Upper lobe of left lung (tissue), 4 donors: ENCODE results near the gene PAM.

Experiments
- EP300 ChIP-seq, 4 donors: sonication (generic); formaldehyde crosslinking; IDR thresholded peaks; one replicate each; pipeline ENCODE4 v1.5.1; 2017; ENCODE audit warnings: antibody characterized with exemption in 4 of 4, control low read depth in 2 of 4
- POLR2A ChIP-seq, 4 donors: fragments of 450-650 bp; IDR thresholded peaks; one replicate each; pipeline ENCODE4 v1.5.1; 2016 to 2017; ENCODE audit warnings: antibody characterized with exemption in 4 of 4, mild to moderate bottlenecking in 2 of 4
- POLR2AphosphoS5 ChIP-seq, 2 donors: sonication (generic); formaldehyde crosslinking; IDR thresholded peaks; one replicate each; pipeline ENCODE4 v1.5.1; 2017; ENCODE audit warnings: antibody characterized with exemption in 2 of 2
- TF ChIP-seq, protein P1 (sequence below), 6 experiments: fragments of 450-650 bp in 4 of 6; fragments of 200-600 bp in 2 of 6; sonication (generic) in 2 of 6; IDR thresholded peaks; one replicate each; pipeline ENCODE4 v1.5.1; 2016 to 2019; ENCODE audit warnings: antibody characterized with exemption in 6 of 6

DNA sequence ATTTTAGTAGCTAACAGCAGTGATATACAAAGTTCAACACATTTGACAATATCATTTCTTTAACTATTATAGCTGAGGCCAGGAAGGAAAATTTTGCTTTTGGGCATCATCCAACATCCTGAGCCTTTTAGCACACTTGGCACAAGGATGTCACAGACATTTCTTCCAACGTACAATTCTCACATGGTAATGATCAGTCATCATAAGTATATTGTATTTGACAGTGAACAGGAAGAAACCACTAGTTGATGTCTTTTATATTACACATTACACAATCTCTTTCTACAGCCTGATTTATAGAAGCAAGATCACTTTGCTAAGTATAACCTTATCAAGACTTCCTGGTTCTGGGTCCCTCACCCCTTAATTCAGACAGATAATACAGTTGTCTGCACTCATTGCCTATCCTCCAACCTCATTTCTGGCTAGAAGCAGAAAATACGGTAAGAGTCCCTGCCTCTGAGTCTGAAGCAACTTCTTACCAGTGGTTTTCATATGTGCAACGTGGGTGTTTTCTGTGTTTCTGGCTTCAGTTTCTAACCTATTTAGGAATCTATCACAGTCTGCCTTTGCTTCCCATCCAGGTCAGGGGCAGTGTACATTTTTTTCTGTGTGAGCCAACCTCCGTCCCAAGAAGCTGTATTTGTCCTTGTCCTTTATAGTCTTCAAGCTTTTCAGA is 167.8 kb downstream of the PAM start:
- TF ChIP-seq, protein P1, sequence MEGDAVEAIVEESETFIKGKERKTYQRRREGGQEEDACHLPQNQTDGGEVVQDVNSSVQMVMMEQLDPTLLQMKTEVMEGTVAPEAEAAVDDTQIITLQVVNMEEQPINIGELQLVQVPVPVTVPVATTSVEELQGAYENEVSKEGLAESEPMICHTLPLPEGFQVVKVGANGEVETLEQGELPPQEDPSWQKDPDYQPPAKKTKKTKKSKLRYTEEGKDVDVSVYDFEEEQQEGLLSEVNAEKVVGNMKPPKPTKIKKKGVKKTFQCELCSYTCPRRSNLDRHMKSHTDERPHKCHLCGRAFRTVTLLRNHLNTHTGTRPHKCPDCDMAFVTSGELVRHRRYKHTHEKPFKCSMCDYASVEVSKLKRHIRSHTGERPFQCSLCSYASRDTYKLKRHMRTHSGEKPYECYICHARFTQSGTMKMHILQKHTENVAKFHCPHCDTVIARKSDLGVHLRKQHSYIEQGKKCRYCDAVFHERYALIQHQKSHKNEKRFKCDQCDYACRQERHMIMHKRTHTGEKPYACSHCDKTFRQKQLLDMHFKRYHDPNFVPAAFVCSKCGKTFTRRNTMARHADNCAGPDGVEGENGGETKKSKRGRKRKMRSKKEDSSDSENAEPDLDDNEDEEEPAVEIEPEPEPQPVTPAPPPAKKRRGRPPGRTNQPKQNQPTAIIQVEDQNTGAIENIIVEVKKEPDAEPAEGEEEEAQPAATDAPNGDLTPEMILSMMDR (IDR thresholded peaks at IDR 0.05) = no peak
- TF ChIP-seq POLR2A (IDR thresholded peaks at IDR 0.05) = no peak
- no peak for TF ChIP-seq POLR2AphosphoS5 (IDR thresholded peaks at IDR 0.05)
- no peak for TF ChIP-seq EP300 (IDR thresholded peaks at IDR 0.05)
